Endometrium (tissue), 2 donors: ENCODE data around the gene FBF1.
"Not testable (repeated sequence)": the region's sequence is repeated elsewhere in the genome, so short reads cannot be mapped to it uniquely, and the experiment has no call there.

Experiments
- FAIRE-seq: peaks from 2 replicates; lab custom pipeline; 2012; peaks lifted over from hg19 to GRCh38; lab: Jason Lieb, UNC
- donor health status: control.
- donor health status: control.

Gene FBF1

GRCh38 chr17:75940727-75941441 is at the start of gene FBF1:
Gene FBF1, minus strand, starts transcription at chr17:75941042. Its CDS starts 2,893 bp downstream, at chr17:75938149.
- no peak for FAIRE-seq

GRCh38 chr17:75987041-75987440 is 46.2 kb upstream of the FBF1 start:
- no peak for FAIRE-seq

- no peak for FAIRE-seq
These were observed 45.1 kb upstream of the FBF1 start for GRCh38 chr17:75985986-75986385.

- FAIRE-seq: no peak
These were observed 42.8 kb upstream of the FBF1 start for GRCh38 chr17:75983501-75984181.

- no peak for FAIRE-seq
These were observed 40.3 kb upstream of the FBF1 start for GRCh38 chr17:75981019-75981615.

GRCh38 chr17:75980188-75981018 is 39.6 kb upstream of the FBF1 start:
- FAIRE-seq: no peak

- FAIRE-seq: no peak
These were observed 38.9 kb upstream of the FBF1 start for GRCh38 chr17:75979705-75980187.

GRCh38 chr17:75978938-75979704 is 38.3 kb upstream of the FBF1 start, which contains the start of the genes ACOX1 and TEN1:
Gene ACOX1, minus strand, starts transcription at chr17:75979166. Its CDS starts 93 bp downstream, at chr17:75979073.
Gene TEN1, plus strand, starts transcription at chr17:75979240. Its CDS starts 6,953 bp downstream, at chr17:75986193.
- peak; percentile 80 for FAIRE-seq

GRCh38 chr17:75976175-75976848 is 35.5 kb upstream of the FBF1 start:
- FAIRE-seq: no peak

GRCh38 chr17:75975757-75976174 is 34.9 kb upstream of the FBF1 start:
- FAIRE-seq: no peak

GRCh38 chr17:75975187-75975586 is 34.3 kb upstream of the FBF1 start:
- not testable (repeated sequence) for FAIRE-seq

GRCh38 chr17:75970626-75971025 is 29.8 kb upstream of the FBF1 start:
- no peak for FAIRE-seq

GRCh38 chr17:75970011-75970523 is 29.2 kb upstream of the FBF1 start:
- FAIRE-seq: no peak

GRCh38 chr17:75969044-75969443 is 28.2 kb upstream of the FBF1 start:
- FAIRE-seq: not testable (repeated sequence)

GRCh38 chr17:75965468-75965867 is 24.6 kb upstream of the FBF1 start:
- FAIRE-seq: no peak

GRCh38 chr17:75959839-75960511 is 19.1 kb upstream of the FBF1 start:
- FAIRE-seq: no peak

GRCh38 chr17:75959051-75959838 is 18.4 kb upstream of the FBF1 start:
- FAIRE-seq: peak; percentile 37

- no peak for FAIRE-seq
These were observed 10.2 kb upstream of the FBF1 start for GRCh38 chr17:75950855-75951554.
